H1 (cell line): ENCODE results near the gene CACNA1C. TPM values are rescaled to one million over a fixed set of nuclear protein-coding genes. Genes with fewer than 3 reads are reported as not detected.

Experiments used
- CTCF ChIA-PET: fragments of 300-600 bp; sonication (Branson Sonifier 250); formaldehyde crosslinking; loops from one replicate; lab custom pipeline; 2021; ENCODE audit not compliant: partially characterized antibody; lab: Charles Lee
- POLR2A ChIA-PET: fragments of 300-600 bp; sonication (Branson Sonifier 250); formaldehyde crosslinking; loops from one replicate; lab custom pipeline; 2021; ENCODE audit warnings: inconsistent platforms; ENCODE audit not compliant: partially characterized antibody; lab: Charles Lee
- DNase-seq, 2 experiments: peaks; one replicate each; pipeline versions ENCODE4 v3.0.0 to v3.0.0-alpha.2; 2010 to 2022; ENCODE audit warnings: low spot score in 2 of 2, low read depth in 1 of 2, mixed read lengths in 1 of 2
- FAIRE-seq: peaks from 2 replicates; lab custom pipeline; 2011; peaks lifted over from hg19 to GRCh38; lab: Jason Lieb, UNC
- H2AFZ ChIP-seq: 2 replicates; pipeline ENCODE4 v1.8.1; 2012; ENCODE audit warnings: low read length, inconsistent platforms
- H2AK5ac ChIP-seq: 2 replicates; pipeline ENCODE4 v1.6.1; 2013; ENCODE audit warnings: low read depth, low read length
- H2BK120ac ChIP-seq: replicated peaks from 2 replicates; pipeline ENCODE3; 2013; ENCODE audit warnings: low read depth, low read length, inconsistent platforms
- H2BK12ac ChIP-seq: 2 replicates; pipeline ENCODE4 v1.6.1; 2013; ENCODE audit warnings: low read depth, low read length
- H2BK15ac ChIP-seq: 2 replicates; pipeline ENCODE4 v1.6.1; 2013; ENCODE audit warnings: low read length
- H2BK20ac ChIP-seq: 2 replicates; pipeline ENCODE4 v1.6.1; 2013; ENCODE audit warnings: low read length
- H2BK5ac ChIP-seq: 2 replicates; pipeline ENCODE4 v1.6.1; 2013; ENCODE audit warnings: low read depth, low read length
- H3K14ac ChIP-seq: 2 replicates; pipeline ENCODE4 v1.6.1; 2013; ENCODE audit warnings: inconsistent platforms; ENCODE audit not compliant: insufficient read length
- H3K18ac ChIP-seq: 2 replicates; pipeline ENCODE4 v1.6.1; 2013; ENCODE audit warnings: low read length; ENCODE audit errors: extremely low read depth
- H3K23ac ChIP-seq: 2 replicates; pipeline ENCODE4 v1.6.1; 2013; ENCODE audit warnings: inconsistent platforms; ENCODE audit not compliant: insufficient read length
- H3K23me2 ChIP-seq: 2 replicates; pipeline ENCODE4 v1.6.1; 2013; ENCODE audit warnings: low read depth, low read length
- H3K27ac ChIP-seq: 2 replicates; pipeline ENCODE4 v1.6.1; 2011; ENCODE audit warnings: low read depth, low read length, inconsistent platforms
- H3K27me3 ChIP-seq, 4 experiments: replicated peaks in 1 of 4; 1 replicate in 1 of 4; 2 replicates in 3 of 4; pipeline versions ENCODE4 v1.6.1 to v1.8.1; 2011 to 2013; ENCODE audit warnings: low read length in 3 of 4, mild to moderate bottlenecking in 3 of 4, inconsistent platforms in 2 of 4, mixed read lengths in 2 of 4, moderate library complexity in 1 of 4; ENCODE audit not compliant: control insufficient read depth in 3 of 4, insufficient read depth in 3 of 4; ENCODE audit errors: extremely low read depth in 1 of 4
- H3K36me3 ChIP-seq, 4 experiments: 2 replicates each; pipeline versions ENCODE4 v1.6.1 to v1.8.1; 2011 to 2013; ENCODE audit warnings: mild to moderate bottlenecking in 4 of 4, low read length in 3 of 4, moderate library complexity in 2 of 4, control low read depth in 1 of 4, inconsistent platforms in 1 of 4; ENCODE audit not compliant: insufficient read depth in 4 of 4, control insufficient read depth in 2 of 4
- H3K4ac ChIP-seq: replicated peaks from 2 replicates; pipeline ENCODE3; 2013; ENCODE audit warnings: low read length, low read depth, mixed read lengths, inconsistent platforms; ENCODE audit not compliant: insufficient read length
- H3K4me1 ChIP-seq, 4 experiments: replicated peaks in 1 of 4; 1 replicate in 1 of 4; 2 replicates in 3 of 4; pipeline versions ENCODE4 v1.6.1 to v1.8.1; 2011 to 2013; ENCODE audit warnings: low read length in 3 of 4, inconsistent platforms in 2 of 4, mixed read lengths in 1 of 4; ENCODE audit not compliant: insufficient read depth in 4 of 4, control insufficient read depth in 3 of 4
- H3K4me2 ChIP-seq, 2 experiments: 2 replicates each; pipeline versions ENCODE4 v1.6.1 to v1.8.1; 2011 to 2013; ENCODE audit warnings: low read depth in 2 of 2, low read length in 2 of 2, control low read depth in 1 of 2, inconsistent platforms in 1 of 2, mild to moderate bottlenecking in 1 of 2; ENCODE audit not compliant: insufficient read depth in 1 of 2
- H3K4me3 ChIP-seq, 4 experiments: fragments of 200-600, 300-600 bp in 1 of 4; sonication (generic), shearing (Covaris generic), sonication (Bioruptor Twin) in 1 of 4; 2 replicates each; pipeline versions ENCODE4 v1.5.1 to v1.8.1; 2011 to 2016; ENCODE audit warnings: low read length in 4 of 4, low read depth in 3 of 4, control low read depth in 2 of 4, inconsistent platforms in 2 of 4, mild to moderate bottlenecking in 2 of 4, mixed read lengths in 1 of 4, moderate library complexity in 1 of 4; ENCODE audit not compliant: insufficient read depth in 2 of 4; ENCODE audit errors: extremely low read depth in 1 of 4
- H3K56ac ChIP-seq: replicated peaks from 2 replicates; pipeline ENCODE3; 2013; ENCODE audit warnings: low read depth, mild to moderate bottlenecking, mixed read lengths, low read length, inconsistent platforms; ENCODE audit not compliant: insufficient read length
- H3K79me1 ChIP-seq: 2 replicates; pipeline ENCODE4 v1.6.1; 2013; ENCODE audit warnings: low read depth, low read length, control low read depth
- H3K79me2 ChIP-seq, 2 experiments: 2 replicates each; pipeline versions ENCODE4 v1.6.1 to v1.8.1; 2012 to 2013; ENCODE audit warnings: low read length in 2 of 2, mild to moderate bottlenecking in 2 of 2, inconsistent platforms in 1 of 2; ENCODE audit not compliant: insufficient read depth in 2 of 2, control insufficient read depth in 1 of 2
- H3K9ac ChIP-seq, 4 experiments: replicated peaks in 1 of 4; 1 replicate in 1 of 4; 2 replicates in 3 of 4; pipeline versions ENCODE4 v1.6.1 to v1.8.1; 2011 to 2013; ENCODE audit warnings: low read depth in 3 of 4, low read length in 3 of 4, control low read depth in 2 of 4, mild to moderate bottlenecking in 2 of 4, moderate library complexity in 2 of 4, inconsistent platforms in 1 of 4; ENCODE audit errors: extremely low read depth in 1 of 4
- H3K9me3 ChIP-seq, 2 experiments: 2 replicates each; pipeline versions ENCODE4 v1.6.1 to v1.8.1; 2012 to 2013; ENCODE audit warnings: mild to moderate bottlenecking in 2 of 2, moderate library complexity in 2 of 2, control low read depth in 1 of 2, inconsistent platforms in 1 of 2, low read depth in 1 of 2, low read length in 1 of 2, mixed read lengths in 1 of 2; ENCODE audit not compliant: insufficient read depth in 2 of 2
- H4K20me1 ChIP-seq, 2 experiments: replicated peaks in 1 of 2; 2 replicates each; pipeline versions ENCODE3 to v1.8.1; 2011 to 2013; ENCODE audit warnings: inconsistent platforms in 2 of 2, low read length in 2 of 2, mild to moderate bottlenecking in 1 of 2; ENCODE audit not compliant: insufficient read depth in 2 of 2, control insufficient read depth in 1 of 2
- H4K5ac ChIP-seq: 2 replicates; pipeline ENCODE4 v1.6.1; 2013; ENCODE audit warnings: low read length, low read depth, mixed read lengths, inconsistent platforms; ENCODE audit not compliant: insufficient read length
- H4K8ac ChIP-seq: 2 replicates; pipeline ENCODE4 v1.8.0; 2013; ENCODE audit warnings: mild to moderate bottlenecking, moderate library complexity, low read length, inconsistent platforms; ENCODE audit not compliant: insufficient read depth; ENCODE audit errors: extremely low read depth
- H4K91ac ChIP-seq: replicated peaks from 2 replicates; pipeline ENCODE3; 2013; ENCODE audit warnings: low read length, mixed read lengths, inconsistent platforms; ENCODE audit not compliant: insufficient read length
- BRCA1 ChIP-seq: IDR thresholded peaks from 2 replicates; pipeline ENCODE4 v1.6.1; 2012; ENCODE audit warnings: low read depth, low read length, improper control_type of control experiment
- CHD1 ChIP-seq: IDR thresholded peaks from 2 replicates; pipeline ENCODE4 v1.6.1; 2012; ENCODE audit warnings: low read depth, low read length, improper control_type of control experiment
- EGR1 ChIP-seq: IDR thresholded peaks from 2 replicates; pipeline ENCODE4 v1.6.1; 2011; ENCODE audit warnings: low read depth, low read length, borderline replicate concordance
- EZH2 ChIP-seq: fragments of 200-600 bp; sonication (generic); IDR thresholded peaks from 2 replicates; pipeline ENCODE4 v1.7.1; 2012; ENCODE audit warnings: low read depth, mild to moderate bottlenecking, moderate library complexity, low read length, inconsistent platforms; ENCODE audit not compliant: severe bottlenecking
- KDM1A ChIP-seq: fragments of 200-600, 300-600 bp; sonication (generic); IDR thresholded peaks from 2 replicates; pipeline ENCODE4 v1.7.1; 2016; ENCODE audit warnings: mild to moderate bottlenecking, low read length, borderline replicate concordance
- KDM5A ChIP-seq: fragments of 200-600 bp; IDR thresholded peaks from 2 replicates; pipeline ENCODE4 v1.7.1; 2012; ENCODE audit warnings: mild to moderate bottlenecking, low read length, inconsistent platforms, mixed read lengths
- RAD21 ChIP-seq, 2 experiments: IDR thresholded peaks in 1 of 2; conservative IDR thresholded peaks in 1 of 2; 2 replicates each; pipeline ENCODE4 v1.6.1; 2011; ENCODE audit warnings: low read depth in 2 of 2, low read length in 2 of 2, improper control_type of control experiment in 1 of 2, inconsistent platforms in 1 of 2, mild to moderate bottlenecking in 1 of 2, moderate library complexity in 1 of 2
- RNF2 ChIP-seq: fragments of 200-900, 300-1000 bp; sonication (generic); IDR thresholded peaks from 2 replicates; pipeline ENCODE4 v1.7.1; 2016; ENCODE audit warnings: borderline replicate concordance, low read depth, mild to moderate bottlenecking, antibody characterized with exemption, low read length; ENCODE audit not compliant: poor library complexity, severe bottlenecking; ENCODE audit errors: missing control alignments
- SRF ChIP-seq: IDR thresholded peaks from 2 replicates; pipeline ENCODE4 v1.6.1; 2011; ENCODE audit warnings: mild to moderate bottlenecking, low read depth, low read length, moderate library complexity
- YY1 ChIP-seq: IDR thresholded peaks from 2 replicates; pipeline ENCODE4 v1.6.1; 2011; ENCODE audit warnings: low read depth, mild to moderate bottlenecking, low read length
- WGBS, 2 experiments: shearing (Covaris generic) in 1 of 2; methylation state at CpG; one replicate each; pipeline versions ENCODE4 v1.1.6 to v1.1.7; 2013 to 2015; ENCODE audit warnings: low lambda C conversion rate in 2 of 2, mixed read lengths in 2 of 2, inconsistent platforms in 1 of 2, low coverage in 1 of 2, missing lambda C conversion rate in 1 of 2; ENCODE audit not compliant: insufficient replicate concordance in 2 of 2, insufficient coverage in 1 of 2, insufficient read length in 1 of 2; ENCODE audit errors: extremely low coverage in 1 of 2, missing lambda C conversion rate in 1 of 2; 5-methylcytosine and 5-hydroxymethylcytosine counted together
- polyA plus RNA-seq, 7 experiments: library from polyadenylated mRNA; depleted of rRNA in 3 of 7; stranded (reverse) in 5 of 7; unstranded in 2 of 7; fragments of >200 nt in 5 of 7; fragments of 200-250 nt in 2 of 7; gene quantifications; 1 replicate in 5 of 7; 2 replicates in 1 of 7; 4 replicates in 1 of 7; pipeline versions ENCODE4 v1.2.1 to v1.2.3, GENCODE V29; 2011 to 2013; ENCODE audit warnings: missing spikeins in 2 of 7, mixed read lengths in 2 of 7
- total RNA-seq: library from RNA; stranded (reverse); fragmentation: NEBNext Ultra II Directional; extraction: Animal tissue kit (Norgen Biotek cat#: 25700); gene quantifications from 2 replicates; pipeline ENCODE4 v1.2.1, GENCODE V29; 2021
- TF ChIP-seq, protein P1 (sequence below): IDR thresholded peaks from 2 replicates; pipeline ENCODE4 v1.6.1; 2011; ENCODE audit warnings: low read length, improper control_type of control experiment

Gene CACNA1C
- total and polyA plus RNA-seq, 2 of the 8 experiments (the other 6 are each of a cell fraction or from before 2014, with no cell fraction given) = 1.3 TPM

DNA sequence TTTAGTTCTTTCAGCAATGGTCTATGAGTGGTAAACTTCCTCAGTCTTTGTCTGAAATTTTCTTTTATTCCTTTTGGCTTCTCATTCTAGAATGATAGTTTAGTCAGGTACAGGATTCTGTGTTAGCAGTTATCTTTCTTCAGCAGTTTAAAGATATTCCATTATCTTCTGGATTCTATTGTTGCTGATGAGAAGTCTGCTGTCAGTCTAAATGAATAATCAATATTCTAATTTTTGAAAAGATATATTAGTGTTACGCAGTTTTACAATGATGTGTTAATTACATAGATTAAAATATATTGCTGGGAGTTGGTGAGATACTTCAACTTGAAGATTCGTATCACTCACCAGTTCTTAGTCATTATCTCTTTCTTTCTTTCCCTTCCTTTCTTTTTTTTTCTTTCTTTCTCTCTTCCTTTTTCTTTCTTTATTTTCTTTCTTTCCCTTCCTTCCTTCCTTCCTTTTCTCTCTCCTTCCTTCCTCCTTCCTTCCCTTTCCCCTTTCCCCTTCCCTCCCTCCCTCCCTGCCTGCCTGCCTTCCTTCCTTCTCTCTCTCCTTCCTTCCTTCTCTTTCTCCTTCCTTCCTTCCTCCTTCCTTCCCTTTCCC is 17.8 kb downstream of the CACNA1C start:
- H4K5ac ChIP-seq = no peak overlapping the region
- no peak for FAIRE-seq
- H3K79me1 ChIP-seq = no peaks in the 10 kb centered on the region; the same call in 1 of the 2 replicates
- no peak overlapping the region for H3K4me2 ChIP-seq
- H3K56ac ChIP-seq = no peak overlapping the region
- H2AK5ac ChIP-seq = no peak overlapping the region
- H2BK120ac ChIP-seq = no peak overlapping the region
- H2AFZ ChIP-seq = no peak overlapping the region
- no peak overlapping the region for H3K18ac ChIP-seq
- no peak overlapping the region for H3K4me3 ChIP-seq
- CTCF ChIA-PET = interaction anchor here (5.4 kb wide), 1 partner anchor 13 kb away, joined by 33 read pairs; no protein-coding TSS in a partner anchor
- no peaks in the 10 kb centered on the region for H3K36me3 ChIP-seq
- no peak overlapping the region for H3K27ac ChIP-seq
- no peak overlapping the region for H2BK5ac ChIP-seq
- no peak overlapping the region for H2BK20ac ChIP-seq
- no peak overlapping the region for H3K14ac ChIP-seq
- H2BK12ac ChIP-seq = no peak overlapping the region
- no peak overlapping the region for H3K23ac ChIP-seq
- no peak overlapping the region for H3K4ac ChIP-seq
- H3K23me2 ChIP-seq = no peaks in the 10 kb centered on the region; the same call in 1 of the 2 replicates
- H2BK15ac ChIP-seq = no peak overlapping the region
- H3K9me3 ChIP-seq = peaks cover 3% of the 10 kb centered on the region in 2 experiments; a peak in 2 of 4 replicates
- H3K79me2 ChIP-seq = no peaks in the 10 kb centered on the region
- no peak overlapping the region for H4K8ac ChIP-seq
- H3K27me3 ChIP-seq = no peaks in the 10 kb centered on the region
- POLR2A ChIA-PET = no interaction called here
- no peak for DNase-seq
- WGBS, 2 experiments = 91% methylated on average over 2 of the region's 2 CpGs; no CpG with 5 or more reads in 1 of the 2 experiments
- no peaks in the 10 kb centered on the region for H4K20me1 ChIP-seq
- no peak overlapping the region for H4K91ac ChIP-seq
- no peak overlapping the region for H3K9ac ChIP-seq
- H3K4me1 ChIP-seq = 0 out of 7 replicates have a peak, but pooled peaks cover 0 to 2% (median 0%) of the 10 kb centered on the region in 4 experiments
- TF ChIP-seq EGR1 (no peak), BRCA1 (no peak), RAD21 (IDR thresholded peaks at IDR 0.05 in 1 of 2, conservative IDR thresholded peaks at IDR 0.05 in 1 of 2; ENCODE audit: low read depth in 2 of 2, low read length in 2 of 2) (no peak), KDM1A (no peak), SRF (no peak), KDM5A (no peak), CHD1 (no peak), EZH2 (no peak), RNF2 (no peak), YY1 (no peak)
- TF ChIP-seq, protein P1, sequence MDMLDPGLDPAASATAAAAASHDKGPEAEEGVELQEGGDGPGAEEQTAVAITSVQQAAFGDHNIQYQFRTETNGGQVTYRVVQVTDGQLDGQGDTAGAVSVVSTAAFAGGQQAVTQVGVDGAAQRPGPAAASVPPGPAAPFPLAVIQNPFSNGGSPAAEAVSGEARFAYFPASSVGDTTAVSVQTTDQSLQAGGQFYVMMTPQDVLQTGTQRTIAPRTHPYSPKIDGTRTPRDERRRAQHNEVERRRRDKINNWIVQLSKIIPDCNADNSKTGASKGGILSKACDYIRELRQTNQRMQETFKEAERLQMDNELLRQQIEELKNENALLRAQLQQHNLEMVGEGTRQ = no peak
